Umbilical cord (tissue), 2 donors: ENCODE results near the gene RHBDD1. TPM values are rescaled to one million over a fixed set of nuclear protein-coding genes. Genes with fewer than 3 reads are reported as not detected.

ENCODE experiments used
- DNase-seq: peaks from one replicate; pipeline ENCODE4 v3.0.0-alpha.2; 2015; ENCODE audit warnings: low spot score
- total RNA-seq: library from RNA; depleted of rRNA; stranded (reverse); fragments of >200 nt; gene quantifications from one replicate; pipeline ENCODE4 v1.2.3, GENCODE V29; 2014; ENCODE audit warnings: low replicate concordance; ENCODE audit not compliant: insufficient read depth

The RHBDD1 gene
- total RNA-seq, 1 donor from 2014 or later: 17.1 TPM

- DNase-seq: no peak
These were observed 148.3 kb downstream of the RHBDD1 start for GRCh38 chr2:226983895-226984749.

DNA sequence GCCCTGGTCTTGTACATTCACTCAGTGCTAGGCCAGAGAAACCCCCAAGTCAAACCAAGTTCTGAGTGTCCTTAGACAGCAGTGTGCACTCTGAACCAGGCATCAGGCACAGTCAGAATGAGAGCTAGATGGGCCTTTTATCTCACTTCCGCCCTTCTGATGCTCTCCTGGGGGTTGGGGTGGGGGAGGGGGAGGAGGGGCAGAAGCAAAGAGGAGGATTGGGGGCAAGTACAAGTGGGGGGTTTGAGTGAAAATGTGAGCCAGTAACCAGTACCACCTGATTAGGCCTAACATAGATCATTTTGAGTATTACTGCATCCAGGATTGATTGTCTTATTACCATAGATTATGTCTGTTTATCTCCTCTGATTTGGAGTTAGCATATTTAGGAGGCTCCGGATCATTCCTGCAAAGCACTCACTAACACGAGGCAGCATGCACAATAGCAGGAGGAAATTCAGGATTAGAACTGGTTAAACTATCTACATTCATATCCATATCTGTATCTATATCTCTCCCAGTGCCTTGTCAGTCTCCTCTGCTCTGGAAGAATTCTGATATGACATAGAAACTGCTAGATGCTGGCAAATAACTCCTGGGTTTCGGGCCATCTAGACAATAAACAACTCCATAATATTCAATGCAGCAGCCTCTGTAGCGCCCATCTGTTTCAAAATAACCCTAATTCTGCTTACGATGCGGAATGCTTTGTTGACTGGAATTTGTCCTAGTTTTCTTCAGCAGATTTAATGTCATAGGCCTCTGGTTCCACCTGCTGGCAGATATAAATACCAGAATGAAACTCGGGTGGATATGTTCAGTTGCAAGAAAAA lies 149.1 kb downstream of the RHBDD1 start:
- DNase-seq: peak; percentile 91

DNA sequence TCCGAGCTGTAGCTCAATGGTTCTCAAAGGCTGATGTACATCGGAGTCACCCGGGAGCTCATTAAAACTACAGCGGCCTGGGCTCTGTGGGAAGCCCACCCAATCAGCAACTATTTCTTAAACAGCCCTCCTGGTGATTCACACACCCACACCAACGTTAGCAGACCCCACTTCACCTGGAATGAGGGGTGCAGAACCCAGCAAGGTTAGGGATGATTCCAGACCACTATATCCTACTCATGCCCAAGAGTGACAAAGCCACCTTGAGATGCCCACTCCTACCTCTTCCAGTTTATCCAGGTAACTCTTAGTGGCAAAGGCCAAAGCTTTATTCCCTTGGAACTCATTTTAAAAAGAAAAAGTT lies 149.7 kb downstream of the RHBDD1 start:
- no peak for DNase-seq

- DNase-seq: no peak
These were observed 155.8 kb downstream of the RHBDD1 start for GRCh38 chr2:226991663-226992062.

- no peak for DNase-seq
These were observed 157.3 kb downstream of the RHBDD1 start for GRCh38 chr2:226993171-226993570.

- DNase-seq: no peak
These were observed 158.9 kb downstream of the RHBDD1 start for GRCh38 chr2:226994775-226995174.

DNA sequence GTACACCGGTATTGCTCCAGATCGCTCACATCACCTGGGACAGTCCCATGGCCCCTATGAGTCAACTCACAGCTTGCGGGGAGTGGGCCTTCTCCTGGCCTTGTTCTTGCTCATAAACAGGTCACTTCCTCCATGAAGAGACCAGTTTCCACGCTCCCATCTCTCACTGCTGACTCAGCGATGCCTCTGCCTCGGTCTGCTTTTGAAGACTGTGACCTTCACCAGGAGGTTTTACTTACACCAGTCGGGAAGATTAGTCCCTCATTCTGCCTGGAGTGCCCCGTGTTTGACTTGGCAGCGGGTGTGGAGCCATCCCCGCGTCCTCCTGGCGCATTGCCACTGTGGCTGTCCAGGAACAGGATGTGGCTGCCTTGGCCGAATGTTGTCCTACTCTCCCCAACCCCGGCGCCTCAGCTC lies 159.8 kb downstream of the RHBDD1 start:
- DNase-seq: peak; percentile 3

DNA sequence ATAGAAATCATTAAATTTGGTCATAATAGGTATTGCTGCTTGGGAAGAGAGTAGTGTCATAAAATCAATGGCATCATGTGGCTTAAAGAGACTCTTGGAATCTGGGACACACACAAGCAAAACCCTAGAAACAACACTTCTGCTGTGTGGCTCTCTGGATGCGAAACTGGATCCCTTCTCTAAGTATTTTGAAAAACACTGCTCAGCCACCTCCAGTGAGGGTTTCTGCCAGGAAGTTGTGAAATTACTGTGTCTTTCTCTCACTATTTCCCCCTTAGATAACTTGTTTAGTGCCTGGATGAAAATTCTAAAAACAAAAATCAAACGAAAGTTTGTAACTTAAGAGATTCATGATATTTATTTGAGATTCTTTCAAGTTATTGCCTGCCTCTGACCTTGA lies 163.8 kb downstream of the RHBDD1 start:
- no peak for DNase-seq

DNA sequence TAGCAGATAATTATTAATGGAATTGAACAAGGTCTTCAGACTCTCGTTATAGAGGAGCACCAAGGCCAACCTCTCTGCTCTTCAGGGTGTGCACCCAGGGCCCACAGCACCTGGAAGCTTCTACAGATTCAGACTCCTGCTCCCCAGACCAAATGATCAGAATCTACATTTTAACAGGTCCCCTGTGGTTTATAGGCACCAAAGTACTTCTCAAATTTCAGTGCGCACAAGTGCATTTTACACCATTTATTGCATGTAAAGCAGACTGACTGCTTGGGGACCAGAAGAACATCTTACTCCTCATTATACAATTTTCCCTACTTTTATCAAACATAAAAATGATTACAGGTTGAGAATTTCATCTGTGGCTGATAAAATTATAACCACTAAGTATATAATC lies 164.3 kb downstream of the RHBDD1 start:
- no peak for DNase-seq

DNA sequence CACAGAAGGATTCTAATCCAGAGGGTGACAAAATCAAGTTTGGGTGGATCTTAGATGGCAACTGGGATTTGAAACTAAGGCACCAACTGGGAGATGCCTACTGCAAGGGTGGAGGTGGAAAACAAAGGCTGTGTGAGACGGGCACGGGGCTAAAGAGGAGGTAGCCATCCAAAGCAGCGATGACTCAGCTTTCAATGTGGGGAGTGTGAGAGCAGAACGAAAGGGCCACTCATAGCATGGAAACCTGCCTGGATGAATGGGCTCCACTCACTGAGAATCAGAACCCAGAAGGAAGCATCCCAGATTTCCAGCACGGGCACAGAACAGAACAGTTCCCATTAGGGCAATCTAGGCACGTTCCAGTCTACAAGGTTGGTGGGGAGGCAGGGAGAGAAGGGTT lies 168.6 kb downstream of the RHBDD1 start:
- no peak for DNase-seq

GRCh38 chr2:227006189-227006897 lies 170.5 kb downstream of the RHBDD1 start:
- no peak for DNase-seq

DNA sequence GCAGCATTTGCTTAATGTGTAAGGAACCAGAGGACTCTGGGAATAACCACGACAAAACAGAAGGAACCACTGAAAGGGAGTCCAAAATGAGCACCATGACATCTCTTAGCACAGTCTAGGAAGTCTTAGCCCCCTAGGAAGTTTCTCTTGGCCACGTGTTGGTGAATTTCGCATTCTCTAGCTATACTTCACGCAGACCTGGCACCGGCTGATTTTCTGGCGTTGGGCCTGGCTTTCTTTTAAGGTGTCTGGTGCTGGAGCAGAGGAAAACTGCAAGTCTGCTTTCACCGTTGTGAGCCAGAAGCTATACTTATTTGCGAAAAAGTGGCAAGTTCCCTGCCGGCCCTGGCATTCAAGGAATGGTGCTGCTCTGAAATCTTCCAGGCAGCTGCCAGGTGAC lies 171.3 kb downstream of the RHBDD1 start:
- DNase-seq: no peak

DNA sequence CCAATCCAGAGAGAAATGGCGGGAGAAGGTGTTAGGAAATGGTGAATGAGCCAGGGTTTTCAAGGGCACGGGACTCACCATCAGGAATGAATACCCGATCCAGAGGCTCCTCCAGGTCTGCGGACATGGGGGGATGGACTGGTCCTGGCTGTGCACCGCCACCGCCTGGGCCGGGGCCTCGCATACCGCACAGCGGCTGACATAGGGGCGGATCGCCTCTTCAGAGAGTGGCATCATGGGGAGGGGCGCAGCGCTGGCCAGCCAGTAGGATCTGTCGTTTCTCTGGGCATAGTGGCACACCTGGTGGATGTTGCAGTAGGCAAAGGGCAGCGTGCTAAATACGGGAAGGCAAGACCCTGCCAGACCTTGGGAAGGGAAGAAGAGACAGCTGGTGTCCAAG lies 172.1 kb downstream of the RHBDD1 start:
- no peak for DNase-seq

GRCh38 chr2:227010433-227010832 lies 174.6 kb downstream of the RHBDD1 start:
- DNase-seq: no peak

DNA sequence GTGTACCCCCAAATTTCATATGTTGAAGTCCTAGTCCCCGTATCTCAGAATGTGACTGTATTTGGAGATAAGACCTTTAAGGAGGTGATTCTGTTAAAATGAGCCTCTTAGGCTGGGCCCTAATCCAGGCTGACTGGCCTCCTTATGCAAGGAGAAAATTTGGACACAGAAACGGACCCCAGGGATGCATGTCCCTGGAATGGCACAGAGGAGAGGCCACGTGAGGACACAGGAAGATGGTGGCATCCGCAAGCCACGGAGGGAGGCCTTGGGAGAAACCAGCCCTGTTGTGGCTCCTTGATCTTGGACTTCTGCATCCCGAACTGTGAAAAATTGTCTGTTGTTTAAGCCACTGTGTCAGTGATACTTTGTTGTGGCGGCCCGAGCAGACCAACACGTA lies 177.5 kb downstream of the RHBDD1 start:
- no peak for DNase-seq

- DNase-seq: no peak
These were observed 178.0 kb downstream of the RHBDD1 start for GRCh38 chr2:227013881-227014280.

GRCh38 chr2:227016894-227017293 lies 181.0 kb downstream of the RHBDD1 start:
- DNase-seq: no peak

GRCh38 chr2:227020416-227020815 lies 184.6 kb downstream of the RHBDD1 start:
- no peak for DNase-seq

- no peak for DNase-seq
These were observed 186.8 kb downstream of the RHBDD1 start for GRCh38 chr2:227022608-227023007.

GRCh38 chr2:227025510-227025909 lies 189.7 kb downstream of the RHBDD1 start:
- DNase-seq: no peak

DNA sequence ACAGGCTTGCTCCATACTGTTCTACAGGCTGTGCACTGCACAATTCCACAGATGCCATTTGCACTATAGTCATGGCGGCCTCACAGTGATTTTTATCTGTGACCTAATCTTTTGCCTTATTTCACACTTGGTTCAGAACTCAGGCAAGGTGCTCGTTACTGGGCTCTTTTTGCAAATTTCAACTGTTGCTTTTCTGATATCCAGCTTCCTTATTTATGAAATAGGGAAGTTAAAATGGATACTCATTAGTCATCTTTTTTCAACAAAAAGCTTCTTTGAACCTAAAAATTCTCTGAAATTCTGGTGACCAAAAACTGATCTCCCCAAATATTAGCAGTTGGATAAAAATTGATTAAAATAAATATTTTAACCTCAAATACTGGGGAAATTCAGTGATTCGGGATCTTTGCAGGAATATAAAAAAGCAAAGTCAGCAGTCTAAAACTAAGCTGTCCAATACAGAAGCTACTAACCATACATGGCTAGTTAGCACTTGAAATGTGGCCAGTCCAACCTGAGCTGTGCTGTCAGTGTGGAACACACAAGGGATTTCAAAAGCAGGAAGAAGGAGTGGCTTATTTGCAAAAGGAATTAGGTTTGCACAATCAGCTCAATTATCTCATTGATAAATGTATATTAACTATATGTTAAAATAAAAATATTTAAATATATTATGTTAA lies 193.7 kb downstream of the RHBDD1 start:
- no peak for DNase-seq

DNA sequence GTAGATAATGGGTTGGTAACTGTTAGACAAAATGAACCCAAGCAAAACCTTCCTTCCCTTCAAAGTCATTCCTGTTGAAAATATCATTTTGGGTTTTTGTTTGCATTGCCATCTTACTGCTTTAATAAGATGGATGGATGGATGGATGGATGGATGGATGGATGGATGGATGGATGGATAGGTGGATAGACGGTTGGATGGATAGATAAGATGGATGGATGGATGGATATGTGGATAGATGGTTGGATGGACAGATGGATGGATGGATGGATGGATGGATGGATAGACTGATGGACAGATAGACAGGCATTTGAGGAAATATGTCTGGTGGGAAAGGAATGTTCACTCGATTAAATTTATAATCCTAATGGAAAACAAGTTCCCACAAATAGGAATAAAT lies 194.9 kb downstream of the RHBDD1 start:
- no peak for DNase-seq
